Stimulated activated naive CD8-positive, alpha-beta T cell treated with anti-CD3 and anti-CD28 coated beads, Interleukin-15, amount 100 ng/mL, for 72 hours (primary cell): ENCODE measurements around the gene OXER1.

Experiments used
- ATAC-seq: fragments of 150-1000 bp; cut with Tn5 transposase; 2 replicates; pipeline ENCODE4 v1.10.0; 2021; ENCODE audit warnings: mild to moderate bottlenecking, moderate library complexity
- DNase-seq, 2 donors: peaks; one replicate each; pipeline ENCODE4 v3.0.0; 2021 to 2022
- H3K27ac Mint-ChIP-seq, 2 donors: one replicate each; pipeline ENCODE4 v1.8.0; 2022; ENCODE audit warnings: mild to moderate bottlenecking in 2 of 2, mixed read lengths in 2 of 2, moderate library complexity in 2 of 2
- H3K27me3 Mint-ChIP-seq: one replicate; pipeline ENCODE4 v1.8.0; 2022; ENCODE audit warnings: mixed read lengths
- H3K4me1 Mint-ChIP-seq: one replicate; pipeline ENCODE4 v1.8.0; 2022; ENCODE audit warnings: mild to moderate bottlenecking, mixed read lengths
- H3K4me3 Mint-ChIP-seq, 2 donors: one replicate each; pipeline ENCODE4 v1.8.0; 2022; ENCODE audit warnings: mild to moderate bottlenecking in 2 of 2, mixed read lengths in 2 of 2, moderate library complexity in 1 of 2
- H3K9me3 Mint-ChIP-seq, 2 donors: one replicate each; pipeline ENCODE4 v1.8.0; 2022; ENCODE audit warnings: mixed read lengths in 2 of 2

The OXER1 gene

GRCh38 chr2:42767080-42767898 lies 3.4 kb upstream of the OXER1 start:
- Mint-ChIP-seq H3K4me1 (peaks cover 4% of the 10 kb centered on the region), H3K27ac (no peak overlapping the region), H3K27me3 (no peaks in the 10 kb centered on the region), H3K4me3 (no peak overlapping the region), H3K9me3 (no peaks in the 10 kb centered on the region)
- no peak for DNase-seq
- no peak for ATAC-seq

DNA sequence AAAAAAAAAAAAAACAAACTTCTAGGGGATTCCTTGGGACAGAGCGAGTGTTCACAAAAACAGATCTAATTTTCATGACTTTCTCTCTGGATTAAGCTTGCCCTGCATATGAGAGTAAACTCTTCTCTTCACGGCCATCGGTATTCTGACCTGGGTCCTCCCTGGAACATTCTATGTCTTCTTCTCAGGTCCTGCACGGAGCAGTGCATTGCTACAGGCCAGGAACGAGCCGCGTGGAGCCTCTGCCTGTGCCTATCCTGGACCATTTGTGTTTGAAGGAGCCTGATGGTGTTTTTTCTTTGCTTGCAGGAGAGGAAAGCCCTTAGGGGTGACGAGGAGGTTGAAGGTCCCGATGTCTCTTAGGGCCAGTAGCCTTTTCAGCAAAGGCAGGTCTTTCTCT lies 1.8 kb upstream of the OXER1 start:
- H3K9me3 Mint-ChIP-seq: no peaks in the 10 kb centered on the region
- DNase-seq (no peak), ATAC-seq (no peak)
- peaks cover 4% of the 10 kb centered on the region for H3K4me1 Mint-ChIP-seq
- no peak overlapping the region for H3K4me3 Mint-ChIP-seq
- H3K27me3 Mint-ChIP-seq: no peaks in the 10 kb centered on the region
- no peak overlapping the region for H3K27ac Mint-ChIP-seq

DNA sequence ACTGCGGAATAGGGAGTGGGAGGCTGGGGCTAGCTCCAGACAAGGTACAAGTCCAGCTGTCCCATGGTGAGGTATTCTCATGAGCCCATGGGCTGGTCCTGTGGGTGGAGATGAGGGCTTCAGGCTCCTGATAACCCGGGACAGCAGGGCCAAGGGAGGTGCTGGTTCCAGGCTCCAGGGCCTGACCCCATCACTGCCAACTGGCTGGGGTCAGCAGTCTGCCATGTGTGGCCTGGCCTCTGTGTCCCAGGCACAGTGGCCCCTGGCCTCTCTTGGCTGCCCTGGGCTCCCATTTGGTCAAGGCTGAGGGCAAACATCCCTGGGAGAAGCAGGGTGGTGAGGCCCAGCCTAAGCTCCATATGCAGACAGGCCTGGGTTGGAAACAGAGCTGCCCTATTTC lies 966 bp upstream of the OXER1 start:
- Mint-ChIP-seq H3K27ac (peak overlapping the region in 1 of 2 donors; percentile 67), H3K9me3 (no peaks in the 10 kb centered on the region), H3K4me1 (peaks cover 4% of the 10 kb centered on the region), H3K4me3 (no peak overlapping the region), H3K27me3 (no peaks in the 10 kb centered on the region)
- DNase-seq (no peak), ATAC-seq (no peak)

DNA sequence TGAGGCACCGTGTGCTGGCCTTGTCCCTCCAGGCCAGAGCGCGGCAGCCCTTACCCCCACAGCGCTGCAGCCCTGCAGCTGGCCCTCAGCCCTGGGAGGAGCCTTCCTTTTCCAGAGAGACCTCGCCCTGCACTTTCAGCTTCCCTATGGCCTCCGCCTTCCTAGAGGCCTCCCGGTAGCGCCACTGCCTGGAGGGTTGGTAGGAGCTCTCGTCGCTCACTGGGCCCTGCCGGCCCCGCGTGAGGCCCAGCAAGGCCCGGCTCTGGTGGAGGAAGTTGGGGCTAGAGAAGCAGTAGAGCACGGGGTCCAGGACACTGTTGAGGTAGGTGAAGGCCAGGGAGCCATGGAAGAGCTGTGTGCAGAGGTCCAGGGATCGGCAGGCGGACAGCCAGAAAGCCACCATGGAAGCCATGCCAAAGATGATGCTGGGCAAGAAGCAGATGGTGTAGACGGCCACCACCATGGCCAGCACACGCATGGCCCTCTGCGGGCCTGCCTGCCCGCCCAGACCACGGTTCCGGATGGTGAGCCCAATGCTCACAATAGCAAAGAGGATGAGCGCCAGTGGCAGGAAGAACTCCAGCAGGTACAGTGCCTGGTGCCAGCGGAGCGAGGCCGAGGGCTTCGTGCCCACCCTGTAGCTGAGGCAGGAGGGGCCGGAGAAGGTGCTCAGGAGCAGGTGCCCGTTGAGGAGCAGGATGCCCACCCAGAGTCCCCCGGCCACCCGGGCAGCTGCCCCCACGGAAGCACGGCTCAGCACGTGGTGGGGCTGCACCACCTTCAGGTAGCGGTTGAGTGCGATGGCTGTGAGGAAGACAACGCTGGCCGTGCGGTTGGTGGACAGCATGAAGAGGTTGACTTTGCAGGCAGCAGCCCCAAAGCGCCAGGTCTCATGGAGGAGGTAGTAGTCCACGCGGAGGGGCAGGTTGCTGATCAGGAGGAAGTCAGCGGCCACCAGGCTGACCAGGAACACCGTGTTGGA lies 821 bp downstream of the OXER1 start:
- peaks cover 4% of the 10 kb centered on the region for H3K4me1 Mint-ChIP-seq
- no peak for ATAC-seq
- DNase-seq: no peak
- peak overlapping the region; percentile 51 to 59 for H3K27ac Mint-ChIP-seq
- H3K27me3 Mint-ChIP-seq: no peaks in the 10 kb centered on the region
- H3K9me3 Mint-ChIP-seq: no peaks in the 10 kb centered on the region
- no peak overlapping the region for H3K4me3 Mint-ChIP-seq

GRCh38 chr2:42762155-42762554 lies 1.8 kb downstream of the OXER1 start:
- H3K4me3 Mint-ChIP-seq: no peak overlapping the region
- no peaks in the 10 kb centered on the region for H3K9me3 Mint-ChIP-seq
- ATAC-seq: no peak
- DNase-seq: no peak
- no peaks in the 10 kb centered on the region for H3K27me3 Mint-ChIP-seq
- peak overlapping the region in 1 of 2 donors; percentile 59 for H3K27ac Mint-ChIP-seq
- H3K4me1 Mint-ChIP-seq: peaks cover 4% of the 10 kb centered on the region

- DNase-seq (no peak), ATAC-seq (peak; percentile 6)
- Mint-ChIP-seq H3K27me3 (no peaks in the 10 kb centered on the region), H3K4me1 (peaks cover 4% of the 10 kb centered on the region), H3K4me3 (no peak overlapping the region), H3K27ac (peak overlapping the region in 1 of 2 donors; percentile 3), H3K9me3 (no peaks in the 10 kb centered on the region)
These were observed 2.4 kb downstream of the OXER1 start for GRCh38 chr2:42761554-42761953.

- no peaks in the 10 kb centered on the region for H3K9me3 Mint-ChIP-seq
- H3K27ac Mint-ChIP-seq: peak overlapping the region in 1 of 2 donors; percentile 0
- no peak for DNase-seq
- H3K4me3 Mint-ChIP-seq: no peak overlapping the region
- H3K27me3 Mint-ChIP-seq: no peaks in the 10 kb centered on the region
- H3K4me1 Mint-ChIP-seq: peaks cover 4% of the 10 kb centered on the region
- ATAC-seq: no peak
These were observed 5.2 kb downstream of the OXER1 start for GRCh38 chr2:42758751-42759150.

GRCh38 chr2:42757981-42758740 lies 5.8 kb downstream of the OXER1 start:
- Mint-ChIP-seq H3K27ac (peak overlapping the region in 1 of 2 donors; percentile 5), H3K4me1 (no peaks in the 10 kb centered on the region), H3K9me3 (no peaks in the 10 kb centered on the region), H3K4me3 (no peak overlapping the region), H3K27me3 (no peaks in the 10 kb centered on the region)
- ATAC-seq (no peak), DNase-seq (no peak)

- no peak overlapping the region for H3K4me3 Mint-ChIP-seq
- ATAC-seq (peak; percentile 24), DNase-seq (no peak)
- no peaks in the 10 kb centered on the region for H3K9me3 Mint-ChIP-seq
- H3K27me3 Mint-ChIP-seq: no peaks in the 10 kb centered on the region
- no peaks in the 10 kb centered on the region for H3K4me1 Mint-ChIP-seq
- H3K27ac Mint-ChIP-seq: no peak overlapping the region
These were observed 6.9 kb downstream of the OXER1 start for GRCh38 chr2:42756966-42757513.

GRCh38 chr2:42756150-42756775 lies 7.7 kb downstream of the OXER1 start:
- Mint-ChIP-seq H3K4me1 (no peaks in the 10 kb centered on the region), H3K27ac (peak overlapping the region in 1 of 2 donors; percentile 75), H3K27me3 (no peaks in the 10 kb centered on the region), H3K4me3 (no peak overlapping the region), H3K9me3 (no peaks in the 10 kb centered on the region)
- DNase-seq: no peak
- peak; percentile 14 for ATAC-seq

DNA sequence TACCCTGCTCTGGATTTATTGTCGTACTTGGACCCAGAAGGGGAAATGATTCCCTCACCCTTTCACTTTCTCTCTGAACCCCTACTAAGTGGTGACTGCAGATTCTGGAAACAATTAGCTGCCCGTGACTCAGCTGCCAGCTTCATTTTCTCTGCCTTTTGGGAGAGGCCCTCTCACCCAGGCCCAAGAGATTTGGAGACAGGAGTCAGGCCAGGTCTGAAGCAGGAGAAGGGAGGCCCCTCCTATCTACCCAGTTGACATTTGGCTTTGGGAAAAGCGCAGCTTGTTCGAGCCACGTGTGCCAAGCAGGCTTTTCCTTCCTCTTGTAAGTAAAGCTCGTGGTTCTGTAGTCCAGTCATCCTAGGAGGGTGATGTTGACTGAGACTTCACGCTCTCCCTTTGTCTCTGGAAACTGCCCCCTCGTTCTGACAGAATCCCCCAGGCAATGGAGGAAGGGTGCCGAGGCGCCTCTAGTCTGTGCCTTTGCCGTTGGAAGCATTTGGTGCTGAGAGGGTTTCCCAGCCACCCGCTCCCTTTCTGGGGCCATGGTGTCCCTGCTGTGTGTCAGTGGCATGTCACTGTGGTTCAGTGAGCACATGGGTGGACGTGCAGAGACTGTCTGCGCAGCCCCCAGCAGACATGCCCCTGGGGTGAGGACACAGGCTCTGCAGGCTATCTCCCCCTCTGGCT lies 8.6 kb downstream of the OXER1 start:
- DNase-seq (no peak), ATAC-seq (no peak)
- Mint-ChIP-seq H3K9me3 (no peaks in the 10 kb centered on the region), H3K4me1 (no peaks in the 10 kb centered on the region), H3K27me3 (no peaks in the 10 kb centered on the region), H3K4me3 (no peak overlapping the region), H3K27ac (no peak overlapping the region)

- DNase-seq (no peak), ATAC-seq (no peak)
- Mint-ChIP-seq H3K4me1 (no peaks in the 10 kb centered on the region), H3K4me3 (no peak overlapping the region), H3K27ac (peak overlapping the region; percentile 7 to 28), H3K27me3 (no peaks in the 10 kb centered on the region), H3K9me3 (no peaks in the 10 kb centered on the region)
These were observed 9.2 kb downstream of the OXER1 start for GRCh38 chr2:42754776-42755140.

DNA sequence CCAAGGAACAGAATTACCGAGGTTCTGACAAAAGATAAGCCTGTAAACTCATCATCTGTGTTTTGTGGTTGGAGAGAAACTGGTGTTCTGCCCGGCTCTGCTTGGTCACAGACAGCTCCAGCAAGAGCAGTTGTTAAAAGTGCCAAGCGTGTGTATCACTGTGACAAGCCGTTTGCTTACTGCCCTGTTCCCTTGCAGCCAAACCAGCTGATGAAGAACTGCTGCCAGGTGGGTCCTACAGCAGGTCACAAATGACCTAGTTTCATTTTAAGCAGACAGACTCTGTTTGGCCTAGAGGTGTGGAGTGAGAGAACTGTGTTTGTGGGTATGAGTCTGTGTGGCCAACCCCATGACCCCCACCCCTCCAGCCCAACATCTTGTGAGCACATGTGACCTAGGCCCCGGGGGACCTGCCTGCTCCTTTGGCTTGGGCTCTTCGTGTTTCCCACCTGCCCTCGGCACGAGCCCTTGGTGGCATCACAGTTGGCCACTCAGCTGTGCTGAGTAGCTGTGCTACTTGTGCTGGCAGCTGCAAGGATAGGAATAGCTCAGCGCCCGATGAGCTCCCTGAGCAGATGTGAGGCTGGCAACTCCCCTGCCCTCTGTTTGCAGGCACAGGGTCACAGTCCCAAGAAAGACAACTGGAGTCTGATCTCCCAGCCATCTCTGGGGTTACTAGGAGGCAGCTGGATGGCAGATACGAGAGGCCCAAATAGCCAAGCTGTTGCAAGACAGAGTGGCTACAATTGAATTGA lies 9.7 kb downstream of the OXER1 start:
- Mint-ChIP-seq H3K4me1 (no peaks in the 10 kb centered on the region), H3K4me3 (no peak overlapping the region), H3K9me3 (no peaks in the 10 kb centered on the region), H3K27me3 (no peaks in the 10 kb centered on the region), H3K27ac (peak overlapping the region; percentile 27 to 28)
- DNase-seq (no peak), ATAC-seq (no peak)
